ENCODE results near the gene FGFRL1. TPM values are rescaled to one million over a fixed set of nuclear protein-coding genes. Genes with fewer than 3 reads are reported as not detected.
A peak's percentile ranks its signal among the peaks of the same experiment; 100 is the strongest.

FGFRL1 gene
- total RNA-seq, 1 experiment from 2014 or later: 26.1 TPM

DNA sequence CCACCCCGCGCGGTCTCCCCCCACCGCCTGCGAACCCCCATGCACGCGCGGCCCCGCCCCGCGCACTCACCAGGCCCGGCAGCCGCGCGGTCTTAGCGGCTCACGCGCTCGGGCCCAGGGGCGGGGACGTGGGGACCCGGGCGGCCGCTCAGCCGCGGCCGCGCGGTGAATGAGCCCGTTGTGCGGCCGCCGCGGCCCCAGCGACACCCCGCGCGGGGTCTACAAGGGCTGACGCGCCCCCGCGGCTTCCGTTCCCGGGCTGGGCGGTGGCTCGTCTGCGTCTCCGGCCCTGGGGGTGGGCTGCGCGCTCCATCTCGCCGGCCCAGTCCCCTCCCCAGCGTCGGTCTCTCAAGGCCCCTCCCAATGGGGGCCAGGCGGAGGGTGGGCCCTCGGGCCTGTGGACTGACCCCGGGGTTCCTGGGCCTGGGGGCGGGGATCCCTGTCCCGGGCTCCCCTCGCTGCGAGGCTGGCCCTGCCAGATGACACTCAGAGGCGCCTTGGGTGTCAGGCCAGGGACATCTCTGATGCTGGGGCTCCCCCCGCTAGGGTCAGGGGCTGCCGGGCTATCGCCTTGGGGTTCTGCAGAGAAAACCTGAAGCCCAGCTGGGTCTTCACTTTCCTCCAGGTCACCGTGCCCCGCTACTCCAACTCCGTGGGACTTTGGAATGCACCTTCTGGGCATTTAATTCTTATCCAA is 13.9 kb upstream of the FGFRL1 start:
- Histone ChIP-seq H3K23me2 (ENCODE audit: insufficient read length, low read depth, low read length, poor library complexity, severe bottlenecking) (peaks cover 10% of the 10 kb centered on the region), H3K4ac (ENCODE audit: low read depth, low read length) (no peak overlapping the region), H3K27ac (ENCODE audit: insufficient read length, low read depth, low read length) (no peak overlapping the region), H4K8ac (replicated peaks; ENCODE audit: insufficient read length, low read depth, low read length) (no peak overlapping the region), H4K20me1 (ENCODE audit: control insufficient read depth, insufficient read depth, insufficient read length) (no peaks in the 10 kb centered on the region), H3T11ph (ENCODE audit: low read length) (no peak overlapping the region), H3K14ac (ENCODE audit: insufficient read depth, low read length) (no peak overlapping the region), H3K27me3 (ENCODE audit: insufficient read depth, low read length) (peaks cover 33% of the 10 kb centered on the region; the same call in 1 of the 2 replicates), H3K56ac (ENCODE audit: insufficient read length, low read depth, low read length) (no peak overlapping the region), H2AFZ (ENCODE audit: low read length) (no peak overlapping the region), H4K91ac (ENCODE audit: insufficient read length, low read depth, low read length) (no peak overlapping the region), H3K18ac (ENCODE audit: insufficient read length, low read depth, low read length) (no peak overlapping the region), H3K9me3 (ENCODE audit: control insufficient read depth, low read depth, low read length) (no peaks in the 10 kb centered on the region), H2BK12ac (ENCODE audit: insufficient read length, low read depth, low read length) (no peak overlapping the region), H2BK20ac (ENCODE audit: low read depth, low read length, poor library complexity, severe bottlenecking) (no peak overlapping the region), H4K5ac (ENCODE audit: insufficient read length, low read depth, low read length) (no peak overlapping the region), H2AK5ac (ENCODE audit: insufficient read length, low read length) (no peak overlapping the region), H3K23ac (ENCODE audit: insufficient read length, low read depth, low read length) (no peak overlapping the region), H3K79me2 (ENCODE audit: insufficient read depth, low read length) (no peaks in the 10 kb centered on the region), H2BK15ac (ENCODE audit: low read depth, low read length) (no peak overlapping the region), H2BK120ac (ENCODE audit: low read depth, low read length, poor library complexity, severe bottlenecking) (no peak overlapping the region), H3K79me1 (ENCODE audit: insufficient read depth, low read depth, low read length, poor library complexity, severe bottlenecking) (no peaks in the 10 kb centered on the region), H2BK5ac (ENCODE audit: insufficient read length, low read length) (no peak overlapping the region), H3K4me1 (ENCODE audit: insufficient read depth, low read length) (no peaks in the 10 kb centered on the region), H3K9ac (ENCODE audit: extremely low read depth, insufficient read length, low read length) (no peak overlapping the region), H3K4me2 (ENCODE audit: insufficient read depth, insufficient read length, low read length) (no peak overlapping the region)
- H3K4me3 Mint-ChIP-seq: peak overlapping the region in 1 of 2 experiments; percentile 21; a peak in 1 of 5 replicates
- no peaks in the 10 kb centered on the region for H3K36me3 Mint-ChIP-seq (ENCODE audit: insufficient read depth in 1 of 3, low read depth in 3 of 3)
- WGBS (ENCODE audit: extremely low coverage, insufficient read length, low lambda C conversion rate): no CpG with 5 or more reads among the region's 68 CpGs
- TF ChIP-seq, protein P1, sequence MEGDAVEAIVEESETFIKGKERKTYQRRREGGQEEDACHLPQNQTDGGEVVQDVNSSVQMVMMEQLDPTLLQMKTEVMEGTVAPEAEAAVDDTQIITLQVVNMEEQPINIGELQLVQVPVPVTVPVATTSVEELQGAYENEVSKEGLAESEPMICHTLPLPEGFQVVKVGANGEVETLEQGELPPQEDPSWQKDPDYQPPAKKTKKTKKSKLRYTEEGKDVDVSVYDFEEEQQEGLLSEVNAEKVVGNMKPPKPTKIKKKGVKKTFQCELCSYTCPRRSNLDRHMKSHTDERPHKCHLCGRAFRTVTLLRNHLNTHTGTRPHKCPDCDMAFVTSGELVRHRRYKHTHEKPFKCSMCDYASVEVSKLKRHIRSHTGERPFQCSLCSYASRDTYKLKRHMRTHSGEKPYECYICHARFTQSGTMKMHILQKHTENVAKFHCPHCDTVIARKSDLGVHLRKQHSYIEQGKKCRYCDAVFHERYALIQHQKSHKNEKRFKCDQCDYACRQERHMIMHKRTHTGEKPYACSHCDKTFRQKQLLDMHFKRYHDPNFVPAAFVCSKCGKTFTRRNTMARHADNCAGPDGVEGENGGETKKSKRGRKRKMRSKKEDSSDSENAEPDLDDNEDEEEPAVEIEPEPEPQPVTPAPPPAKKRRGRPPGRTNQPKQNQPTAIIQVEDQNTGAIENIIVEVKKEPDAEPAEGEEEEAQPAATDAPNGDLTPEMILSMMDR (conservative IDR thresholded peaks at IDR 0.05): no peak
- DNase-seq: no peak
- H3K9me3 Mint-ChIP-seq: peaks cover 0 to 2% of the 10 kb centered on the region in 2 experiments; a peak in 1 of 5 replicates
- peaks cover 67% of the 10 kb centered on the region for H3K27me3 Mint-ChIP-seq (ENCODE audit: low read depth)
- no peak overlapping the region for H3K27ac Mint-ChIP-seq
- H3K4me1 Mint-ChIP-seq: peaks cover 2 to 4% of the 10 kb centered on the region in 2 experiments; a peak in 2 of 4 replicates

All from H9 (cell line).